RWPE2 (cell line): ENCODE measurements around the gene SLC25A22.

Experiments used
- ATAC-seq: fragments of 200-7000 bp; cut with Tn5 transposase; 3 replicates; pipeline ENCODE4 v1.9.1; 2021; ENCODE audit warnings: low read depth
- DNase-seq: peaks from one replicate; pipeline ENCODE4 v3.0.0-alpha.2; 2020; ENCODE audit warnings: low spot score
- H3K27ac ChIP-seq: fragments of 450-650 bp; 2 replicates; pipeline ENCODE4 v1.5.1; 2017; ENCODE audit warnings: mild to moderate bottlenecking; ENCODE audit not compliant: poor library complexity, severe bottlenecking
- H3K27me3 ChIP-seq: fragments of 250-450 bp; sonication (Bioruptor Pico); 2 replicates; pipeline ENCODE4 v1.5.1; 2021; ENCODE audit warnings: mild to moderate bottlenecking, moderate library complexity; ENCODE audit not compliant: insufficient read depth, poor library complexity, severe bottlenecking
- H3K36me3 ChIP-seq: fragments of 250-450 bp; sonication (Bioruptor Pico); 2 replicates; pipeline ENCODE4 v1.5.1; 2020; ENCODE audit warnings: low read depth, mild to moderate bottlenecking, moderate library complexity
- H3K4me1 ChIP-seq: fragments of 250-450 bp; sonication (Bioruptor Pico); 2 replicates; pipeline ENCODE4 v1.5.1; 2021; ENCODE audit warnings: mild to moderate bottlenecking, moderate library complexity; ENCODE audit not compliant: insufficient read depth, poor library complexity, severe bottlenecking
- H3K4me3 ChIP-seq: fragments of 250-450 bp; sonication (Bioruptor Pico); 2 replicates; pipeline ENCODE4 v1.5.1; 2021; ENCODE audit warnings: mild to moderate bottlenecking, moderate library complexity; ENCODE audit not compliant: severe bottlenecking
- H3K9me3 ChIP-seq: fragments of 250-450 bp; sonication (Bioruptor Pico); 2 replicates; pipeline ENCODE4 v1.5.1; 2021; ENCODE audit warnings: mild to moderate bottlenecking, moderate library complexity; ENCODE audit not compliant: severe bottlenecking
- CTCF ChIP-seq: fragments of 450-650 bp; IDR thresholded peaks from one replicate; pipeline ENCODE4 v1.5.1; 2017; ENCODE audit warnings: mild to moderate bottlenecking, moderate library complexity; ENCODE audit not compliant: poor library complexity, severe bottlenecking

The SLC25A22 gene

DNA sequence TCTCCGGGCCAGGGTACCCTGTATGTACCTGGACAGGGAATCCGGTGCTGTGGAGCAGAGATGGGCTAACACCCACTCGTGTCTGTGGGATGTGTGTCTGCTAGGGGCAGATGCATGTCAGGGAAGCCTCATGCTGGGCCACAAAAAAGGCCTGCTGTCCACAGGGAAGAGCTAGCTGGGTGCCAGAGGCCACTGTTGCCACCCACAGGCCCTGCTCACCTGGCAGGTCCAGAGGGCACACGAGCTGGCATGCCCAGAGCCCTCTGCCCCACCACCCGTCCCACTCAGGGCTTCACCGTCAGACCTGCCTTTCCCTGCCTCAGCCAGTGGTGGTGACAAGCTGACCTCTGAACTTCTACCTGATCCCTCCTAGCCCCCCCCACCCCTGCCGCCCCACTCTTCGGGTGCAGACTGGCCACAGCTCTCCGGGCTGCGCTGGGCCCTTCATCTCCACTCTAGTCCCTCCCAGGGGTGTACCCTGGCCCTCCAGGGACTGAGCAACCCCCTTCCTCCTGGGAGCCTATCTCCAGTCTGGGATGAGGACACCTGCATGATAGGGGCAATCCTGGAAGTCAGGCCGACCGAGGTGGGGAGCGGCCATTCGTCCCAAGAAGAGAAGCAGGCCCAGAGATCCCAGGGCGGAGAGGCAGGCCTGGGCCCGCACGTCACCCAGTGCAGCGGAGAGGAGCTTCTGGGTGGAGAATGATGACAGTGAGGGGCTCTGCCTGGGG, 1.4 kb downstream of the SLC25A22 start:
- no peak for TF ChIP-seq CTCF
- peaks cover 10% of the 10 kb centered on the region; the same call in 1 of the 2 replicates for H3K36me3 ChIP-seq
- DNase-seq (no peak), ATAC-seq (no peak)
- no peaks in the 10 kb centered on the region for H3K27me3 ChIP-seq
- H3K4me1 ChIP-seq = peaks cover 2% of the 10 kb centered on the region
- no peaks in the 10 kb centered on the region for H3K9me3 ChIP-seq
- H3K27ac ChIP-seq = peak overlapping the region; percentile 70
- peak overlapping the region; percentile 69 for H3K4me3 ChIP-seq

- Histone ChIP-seq H3K4me3 (peak overlapping the region; percentile 69), H3K4me1 (peaks cover 2% of the 10 kb centered on the region), H3K27ac (peak overlapping the region; percentile 70), H3K9me3 (no peaks in the 10 kb centered on the region), H3K27me3 (no peaks in the 10 kb centered on the region), H3K36me3 (peaks cover 7% of the 10 kb centered on the region; the same call in 1 of the 2 replicates)
- TF ChIP-seq CTCF = no peak
- ATAC-seq (peak; percentile 52), DNase-seq (no peak)
Measured at GRCh38 chr11:795634-796564, 2.2 kb downstream of the SLC25A22 start.

- TF ChIP-seq CTCF = no peak
- ATAC-seq = peak; percentile 6; the same call in 1 of the 3 replicates
- Histone ChIP-seq H3K9me3 (no peaks in the 10 kb centered on the region), H3K36me3 (peaks cover 7% of the 10 kb centered on the region; the same call in 1 of the 2 replicates), H3K27ac (peak overlapping the region; percentile 70), H3K4me1 (peaks cover 2% of the 10 kb centered on the region), H3K27me3 (no peaks in the 10 kb centered on the region), H3K4me3 (peak overlapping the region; percentile 69)
- no peak for DNase-seq
Measured at GRCh38 chr11:794766-795633, 3.1 kb downstream of the SLC25A22 start.

- Histone ChIP-seq H3K4me3 (no peak overlapping the region), H3K9me3 (no peaks in the 10 kb centered on the region), H3K27me3 (peaks cover 6% of the 10 kb centered on the region), H3K4me1 (peaks cover 2% of the 10 kb centered on the region), H3K27ac (peak overlapping the region; percentile 70), H3K36me3 (peaks cover 7% of the 10 kb centered on the region; the same call in 1 of the 2 replicates)
- no peak for TF ChIP-seq CTCF
- DNase-seq = no peak
- no peak for ATAC-seq
Measured at GRCh38 chr11:794013-794765, 3.9 kb downstream of the SLC25A22 start.
